Ishikawa (cell line): ENCODE measurements around the gene MAD1L1.

Experiments used
- CREB1 ChIP-seq: IDR thresholded peaks from 2 replicates; pipeline ENCODE4 v1.6.1; 2012; ENCODE audit warnings: low read depth
- FOXM1 ChIP-seq: IDR thresholded peaks from 2 replicates; pipeline ENCODE4 v1.6.1; 2012; ENCODE audit warnings: low read depth, borderline replicate concordance
- NFIC ChIP-seq: IDR thresholded peaks from 2 replicates; pipeline ENCODE4 v1.6.1; 2012
- RAD21 ChIP-seq: IDR thresholded peaks from 2 replicates; pipeline ENCODE4 v1.6.1; 2012; ENCODE audit warnings: low read depth
- TAF1 ChIP-seq: IDR thresholded peaks from 2 replicates; pipeline ENCODE4 v1.6.1; 2012; ENCODE audit warnings: low read depth, mild to moderate bottlenecking
- TCF12 ChIP-seq: IDR thresholded peaks from 2 replicates; pipeline ENCODE4 v1.6.1; 2012; ENCODE audit warnings: low read depth
- YY1 ChIP-seq: IDR thresholded peaks from 2 replicates; pipeline ENCODE4 v1.6.1; 2012; ENCODE audit warnings: low read depth
- TF ChIP-seq, protein P1 (sequence below): IDR thresholded peaks from 2 replicates; pipeline ENCODE4 v1.6.1; 2012; ENCODE audit warnings: low read depth, mild to moderate bottlenecking
- TF ChIP-seq, protein P2 (sequence below): IDR thresholded peaks from 2 replicates; pipeline ENCODE4 v1.6.1; 2012

DNA sequence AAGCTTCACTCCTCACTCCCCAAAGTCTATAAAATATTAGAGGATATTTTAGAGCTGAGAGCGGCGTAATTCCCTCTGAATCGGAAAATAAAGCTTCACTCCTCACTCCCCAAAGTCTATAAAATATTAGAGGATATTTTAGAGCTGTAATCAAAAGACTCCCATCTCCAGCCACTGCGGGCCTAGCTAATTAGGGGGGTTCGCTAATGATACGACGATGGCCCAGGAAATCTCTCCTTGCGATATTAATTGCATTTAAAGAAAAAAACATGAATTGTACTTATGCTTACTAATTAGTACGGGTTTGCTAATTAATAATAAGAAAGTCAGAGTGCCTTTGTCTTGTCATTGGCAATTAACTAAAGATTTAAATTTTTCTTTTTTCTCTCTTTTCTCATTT lies 235.9 kb downstream of the MAD1L1 start:
- no peak for TF ChIP-seq NFIC
- no peak for TF ChIP-seq TAF1
- TF ChIP-seq, protein P1, sequence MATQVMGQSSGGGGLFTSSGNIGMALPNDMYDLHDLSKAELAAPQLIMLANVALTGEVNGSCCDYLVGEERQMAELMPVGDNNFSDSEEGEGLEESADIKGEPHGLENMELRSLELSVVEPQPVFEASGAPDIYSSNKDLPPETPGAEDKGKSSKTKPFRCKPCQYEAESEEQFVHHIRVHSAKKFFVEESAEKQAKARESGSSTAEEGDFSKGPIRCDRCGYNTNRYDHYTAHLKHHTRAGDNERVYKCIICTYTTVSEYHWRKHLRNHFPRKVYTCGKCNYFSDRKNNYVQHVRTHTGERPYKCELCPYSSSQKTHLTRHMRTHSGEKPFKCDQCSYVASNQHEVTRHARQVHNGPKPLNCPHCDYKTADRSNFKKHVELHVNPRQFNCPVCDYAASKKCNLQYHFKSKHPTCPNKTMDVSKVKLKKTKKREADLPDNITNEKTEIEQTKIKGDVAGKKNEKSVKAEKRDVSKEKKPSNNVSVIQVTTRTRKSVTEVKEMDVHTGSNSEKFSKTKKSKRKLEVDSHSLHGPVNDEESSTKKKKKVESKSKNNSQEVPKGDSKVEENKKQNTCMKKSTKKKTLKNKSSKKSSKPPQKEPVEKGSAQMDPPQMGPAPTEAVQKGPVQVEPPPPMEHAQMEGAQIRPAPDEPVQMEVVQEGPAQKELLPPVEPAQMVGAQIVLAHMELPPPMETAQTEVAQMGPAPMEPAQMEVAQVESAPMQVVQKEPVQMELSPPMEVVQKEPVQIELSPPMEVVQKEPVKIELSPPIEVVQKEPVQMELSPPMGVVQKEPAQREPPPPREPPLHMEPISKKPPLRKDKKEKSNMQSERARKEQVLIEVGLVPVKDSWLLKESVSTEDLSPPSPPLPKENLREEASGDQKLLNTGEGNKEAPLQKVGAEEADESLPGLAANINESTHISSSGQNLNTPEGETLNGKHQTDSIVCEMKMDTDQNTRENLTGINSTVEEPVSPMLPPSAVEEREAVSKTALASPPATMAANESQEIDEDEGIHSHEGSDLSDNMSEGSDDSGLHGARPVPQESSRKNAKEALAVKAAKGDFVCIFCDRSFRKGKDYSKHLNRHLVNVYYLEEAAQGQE = no peak
- TF ChIP-seq, protein P2, sequence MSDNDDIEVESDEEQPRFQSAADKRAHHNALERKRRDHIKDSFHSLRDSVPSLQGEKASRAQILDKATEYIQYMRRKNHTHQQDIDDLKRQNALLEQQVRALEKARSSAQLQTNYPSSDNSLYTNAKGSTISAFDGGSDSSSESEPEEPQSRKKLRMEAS = no peak
- TF ChIP-seq RAD21 = no peak
- no peak for TF ChIP-seq CREB1
- no peak for TF ChIP-seq YY1
- TF ChIP-seq FOXM1 = no peak
- TF ChIP-seq TCF12 = no peak
